ENCODE measurements around the gene RAB20. TPM values are rescaled to one million over a fixed set of nuclear protein-coding genes. Genes with fewer than 3 reads are reported as not detected.

The RAB20 gene
- total and polyA plus RNA-seq, 9 donors: 14.5 to 32.6 (median 22.0) TPM

DNA sequence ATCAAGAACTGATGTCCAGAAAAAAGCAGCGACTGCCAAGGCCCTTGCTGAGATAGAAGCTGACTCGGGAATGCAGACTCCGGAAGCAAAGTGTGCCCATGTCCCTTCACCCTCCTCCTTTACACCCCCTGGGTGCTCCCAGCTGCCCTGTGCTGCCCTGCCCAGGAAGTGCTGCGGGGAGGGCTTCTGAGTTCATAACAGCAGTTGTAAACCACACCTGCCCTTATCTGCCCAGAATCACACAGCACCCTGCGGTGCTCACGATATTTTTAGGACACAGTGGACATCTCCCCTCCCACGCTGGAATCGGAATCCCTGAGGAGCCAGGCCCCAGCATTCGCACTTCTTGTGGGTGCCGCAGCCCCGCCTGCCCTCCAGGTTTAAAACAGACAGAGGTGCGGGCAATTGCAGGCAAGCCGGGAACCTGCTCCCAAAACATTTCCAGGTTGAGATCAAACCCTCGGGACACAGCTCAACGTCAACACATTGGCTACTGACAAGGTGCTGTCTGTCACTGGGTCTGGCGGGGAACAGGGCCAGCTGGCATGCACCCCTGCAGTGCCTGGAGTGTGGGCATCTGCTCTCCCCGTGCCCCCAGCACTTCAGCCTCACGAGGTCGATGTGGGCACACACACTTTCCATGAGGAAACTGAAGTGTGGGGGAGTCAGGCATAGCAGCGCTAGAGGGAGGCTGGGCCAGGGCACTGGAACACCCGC lies 36.8 kb downstream of the RAB20 start:
- TF ChIP-seq POLR2A (IDR thresholded peaks at IDR 0.05) (no peak), EP300 (IDR thresholded peaks at IDR 0.05) (no peak)
- TF ChIP-seq, protein P1, sequence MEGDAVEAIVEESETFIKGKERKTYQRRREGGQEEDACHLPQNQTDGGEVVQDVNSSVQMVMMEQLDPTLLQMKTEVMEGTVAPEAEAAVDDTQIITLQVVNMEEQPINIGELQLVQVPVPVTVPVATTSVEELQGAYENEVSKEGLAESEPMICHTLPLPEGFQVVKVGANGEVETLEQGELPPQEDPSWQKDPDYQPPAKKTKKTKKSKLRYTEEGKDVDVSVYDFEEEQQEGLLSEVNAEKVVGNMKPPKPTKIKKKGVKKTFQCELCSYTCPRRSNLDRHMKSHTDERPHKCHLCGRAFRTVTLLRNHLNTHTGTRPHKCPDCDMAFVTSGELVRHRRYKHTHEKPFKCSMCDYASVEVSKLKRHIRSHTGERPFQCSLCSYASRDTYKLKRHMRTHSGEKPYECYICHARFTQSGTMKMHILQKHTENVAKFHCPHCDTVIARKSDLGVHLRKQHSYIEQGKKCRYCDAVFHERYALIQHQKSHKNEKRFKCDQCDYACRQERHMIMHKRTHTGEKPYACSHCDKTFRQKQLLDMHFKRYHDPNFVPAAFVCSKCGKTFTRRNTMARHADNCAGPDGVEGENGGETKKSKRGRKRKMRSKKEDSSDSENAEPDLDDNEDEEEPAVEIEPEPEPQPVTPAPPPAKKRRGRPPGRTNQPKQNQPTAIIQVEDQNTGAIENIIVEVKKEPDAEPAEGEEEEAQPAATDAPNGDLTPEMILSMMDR (IDR thresholded peaks at IDR 0.05): no peak
- H3K27ac ChIP-seq: no peak overlapping the region
- DNase-seq: no peak
- no peaks in the 10 kb centered on the region for H3K36me3 ChIP-seq
- H3K9me3 ChIP-seq: no peaks in the 10 kb centered on the region
- H3K4me3 ChIP-seq: no peak overlapping the region
- intact Hi-C loops (cut with DNase I): no loop called here
- WGBS, 3 donors: 66 to 69% (median 68%) methylated on average over 21 of the region's 21 CpGs
- H3K4me1 ChIP-seq (ENCODE audit: insufficient read depth): peaks cover 8% of the 10 kb centered on the region
- H3K27me3 ChIP-seq: no peaks in the 10 kb centered on the region

DNA sequence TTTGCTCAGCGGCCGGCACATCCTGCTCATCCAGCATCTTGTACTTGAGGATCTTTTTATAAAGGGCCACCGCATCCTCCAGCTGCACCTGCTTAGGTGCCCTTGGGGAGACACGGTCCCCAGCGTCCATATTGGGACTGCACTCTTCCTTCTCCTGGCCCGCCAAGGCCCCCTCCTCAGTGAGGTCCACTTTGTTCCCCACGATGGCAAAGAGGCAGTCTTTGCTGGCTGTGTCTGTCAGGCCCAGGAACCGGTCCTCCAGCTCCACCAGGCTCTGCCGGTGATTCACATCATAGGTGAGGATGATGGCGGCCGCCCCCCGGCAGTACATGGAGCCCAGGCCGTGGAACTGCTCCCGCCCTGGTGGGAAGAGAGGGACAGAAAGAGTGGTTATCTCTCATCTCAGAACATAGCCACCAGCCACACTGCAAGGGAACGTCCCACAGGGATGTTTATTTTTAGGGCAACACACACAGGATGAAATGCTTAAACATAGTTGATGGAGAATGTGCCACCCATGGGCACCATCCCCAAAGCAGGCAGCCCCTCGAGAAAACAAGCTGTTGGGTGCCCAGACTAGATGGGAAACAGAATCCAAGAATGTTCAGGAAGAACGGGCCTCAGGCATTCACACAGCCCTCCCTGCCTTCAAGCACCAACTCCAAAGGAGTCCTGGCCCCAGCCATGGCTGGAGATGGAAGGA lies 37.5 kb downstream of the RAB20 start:
- Histone ChIP-seq H3K9me3 (no peaks in the 10 kb centered on the region), H3K4me3 (no peak overlapping the region), H3K27me3 (no peaks in the 10 kb centered on the region), H3K36me3 (no peaks in the 10 kb centered on the region), H3K27ac (no peak overlapping the region), H3K4me1 (ENCODE audit: insufficient read depth) (peaks cover 6% of the 10 kb centered on the region)
- WGBS, 3 donors: 83 to 90% (median 89%) methylated on average over 17 of the region's 17 CpGs
- intact Hi-C loops (cut with DNase I): no loop called here
- TF ChIP-seq POLR2A (IDR thresholded peaks at IDR 0.05): no peak
- TF ChIP-seq, protein P1 (IDR thresholded peaks at IDR 0.05): no peak
- no peak for TF ChIP-seq EP300 (IDR thresholded peaks at IDR 0.05)
- no peak for DNase-seq

DNA sequence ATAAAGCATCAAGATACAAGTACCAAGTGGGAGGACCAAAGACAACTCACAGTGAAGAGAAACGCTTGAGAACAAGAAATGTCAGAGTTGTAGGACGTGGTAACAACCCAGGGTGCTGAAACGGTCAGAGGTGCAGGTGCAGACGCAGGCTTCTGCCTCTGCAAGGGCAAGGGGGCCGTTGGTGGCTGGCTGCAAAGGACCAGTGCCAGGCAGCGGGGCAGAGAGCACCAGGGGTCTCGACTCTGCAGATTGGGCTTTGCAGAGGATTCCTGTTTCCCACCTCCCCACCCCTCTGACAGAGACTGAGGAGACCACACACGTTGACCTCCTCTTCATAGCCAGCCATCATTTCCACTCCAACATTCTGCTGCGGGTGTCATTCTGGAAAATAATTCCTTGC lies 38.3 kb downstream of the RAB20 start:
- H3K36me3 ChIP-seq: no peaks in the 10 kb centered on the region
- 76 to 83% (median 77%) methylated on average over 9 of the region's 9 CpGs for WGBS, 3 donors
- no peaks in the 10 kb centered on the region for H3K27me3 ChIP-seq
- no peaks in the 10 kb centered on the region for H3K9me3 ChIP-seq
- intact Hi-C loops (cut with DNase I): no loop called here
- no peak for DNase-seq
- H3K4me1 ChIP-seq (ENCODE audit: insufficient read depth): peaks cover 6% of the 10 kb centered on the region
- no peak overlapping the region for H3K27ac ChIP-seq
- TF ChIP-seq POLR2A (IDR thresholded peaks at IDR 0.05) (no peak), EP300 (IDR thresholded peaks at IDR 0.05) (no peak)
- TF ChIP-seq, protein P1 (IDR thresholded peaks at IDR 0.05): no peak
- H3K4me3 ChIP-seq: no peak overlapping the region

DNA sequence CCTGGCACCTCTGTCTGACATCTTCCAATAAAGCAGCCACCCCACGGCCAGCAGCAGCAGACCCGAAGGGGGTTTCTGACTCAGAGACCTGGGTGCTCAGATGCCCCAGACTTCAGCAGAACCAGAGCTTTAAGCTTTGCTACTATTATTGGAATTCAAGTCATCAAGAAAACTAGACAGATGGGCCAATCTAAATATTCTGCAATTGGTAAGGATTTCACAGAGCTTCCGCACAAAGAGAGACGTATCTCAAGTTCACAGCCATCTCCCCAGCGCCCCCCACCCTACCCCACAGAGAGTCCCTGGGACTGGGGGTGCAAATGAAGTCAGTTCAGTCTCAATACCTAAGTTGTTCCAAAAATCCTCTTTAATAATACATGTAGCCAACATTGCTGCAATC lies 38.8 kb downstream of the RAB20 start:
- Histone ChIP-seq H3K4me1 (ENCODE audit: insufficient read depth) (peaks cover 6% of the 10 kb centered on the region), H3K36me3 (no peaks in the 10 kb centered on the region), H3K4me3 (no peak overlapping the region), H3K27ac (no peak overlapping the region), H3K9me3 (no peaks in the 10 kb centered on the region), H3K27me3 (no peaks in the 10 kb centered on the region)
- intact Hi-C loops (cut with DNase I): no loop called here
- TF ChIP-seq, protein P1 (IDR thresholded peaks at IDR 0.05): no peak
- TF ChIP-seq EP300 (IDR thresholded peaks at IDR 0.05): no peak
- no peak for TF ChIP-seq POLR2A (IDR thresholded peaks at IDR 0.05)
- 86 to 90% (median 89%) methylated on average over 5 of the region's 5 CpGs for WGBS, 3 donors
- no peak for DNase-seq
